Left lung (tissue), 10 donors: ENCODE results near the gene JPH3. TPM values are rescaled to one million over a fixed set of nuclear protein-coding genes. Genes with fewer than 3 reads are reported as not detected.

Experiments
- ATAC-seq: fragments of 200-7000 bp; cut with Tn5 transposase; one replicate; pipeline ENCODE4 v1.9.1; 2020; ENCODE audit warnings: moderate library complexity
- DNase-seq, 4 donors: peaks; one replicate each; pipeline ENCODE4 v3.0.0-alpha.2; 2013 to 2020
- H3K27ac ChIP-seq, 2 donors: fragments of 200-600 bp; sonication (generic) in 1 of 2; one replicate each; pipeline versions ENCODE4 v1.5.0 to v1.8.0; 2020 to 2021
- H3K27me3 ChIP-seq, 2 donors: fragments of 200-600 bp; sonication (generic) in 1 of 2; one replicate each; pipeline versions ENCODE4 v1.5.0 to v1.8.0; 2020 to 2021
- H3K36me3 ChIP-seq, 2 donors: fragments of 200-600 bp; sonication (generic) in 1 of 2; one replicate each; pipeline versions ENCODE4 v1.5.0 to v1.8.0; 2020 to 2021
- H3K4me1 ChIP-seq, 2 donors: fragments of 200-600 bp; one replicate each; pipeline ENCODE4 v1.8.0; 2021
- H3K4me3 ChIP-seq, 2 donors: fragments of 200-600 bp; sonication (generic) in 1 of 2; one replicate each; pipeline versions ENCODE4 v1.5.0 to v1.8.0; 2020 to 2021; ENCODE audit warnings: mild to moderate bottlenecking in 1 of 2
- H3K9me3 ChIP-seq, 2 donors: fragments of 200-600 bp; sonication (generic) in 1 of 2; one replicate each; pipeline versions ENCODE4 v1.5.0 to v1.8.0; 2020 to 2021
- intact Hi-C, 2 donors: fragments of 100-400 bp; cut with DNase I; formaldehyde crosslinking; loops; one replicate each; pipeline versions ENCODE4 v1.11.2 to v1.14.2; 2022
- polyA plus RNA-seq, 6 donors: library from polyadenylated mRNA; unstranded; fragments of 120-200 nt; gene quantifications; one replicate each; pipeline ENCODE4 v1.2.1, GENCODE V29; 2013; ENCODE audit not compliant: insufficient read length in 6 of 6
- total RNA-seq, 2 donors: library from RNA; stranded (reverse); fragmentation: NEBNext Ultra II Directional; extraction: Animal tissue kit (Norgen Biotek cat#: 25700); gene quantifications; one replicate each; pipeline ENCODE4 v1.2.1, GENCODE V29; 2021
- TF ChIP-seq, protein P1 (sequence below), 2 donors: fragments of 200-600 bp; sonication (generic) in 1 of 2; IDR thresholded peaks; one replicate each; pipeline versions ENCODE4 v1.5.0 to v1.8.0; 2021; ENCODE audit warnings: antibody characterized with exemption in 2 of 2
- donor health status: DM: no; HTN: yes; CAD: no.
- donor health status: DM: no; HTN: no; CAD: no.

JPH3 gene
- total and polyA plus RNA-seq, 8 donors = 0.06 to 2.5 (median 1.2) TPM; not detected in 1

DNA sequence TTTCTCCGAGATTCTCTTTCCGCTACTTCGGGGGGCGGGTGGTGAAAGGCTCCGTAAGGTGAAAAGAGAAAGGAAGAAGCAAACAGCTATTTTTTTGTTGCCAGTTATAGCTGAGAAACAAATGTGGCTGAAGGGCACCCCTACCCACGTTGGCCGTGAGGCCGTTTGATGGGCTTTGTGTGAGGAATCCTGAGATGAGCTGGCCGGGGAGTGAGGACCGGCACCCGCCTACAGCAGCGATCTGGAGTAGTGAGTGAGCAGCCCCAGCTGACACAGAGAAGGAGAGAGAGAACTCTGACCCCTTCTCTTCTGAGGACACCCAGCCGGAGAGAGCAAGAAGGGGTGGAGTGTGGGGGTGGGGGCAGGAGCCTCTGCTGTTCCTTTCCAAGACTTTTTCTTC lies 5.6 kb downstream of the JPH3 start:
- ATAC-seq = no peak
- Histone ChIP-seq H3K36me3 (no peaks in the 10 kb centered on the region), H3K27me3 (peaks cover 22 to 74% of the 10 kb centered on the region in 2 donors), H3K4me1 (peaks cover 0 to 6% of the 10 kb centered on the region in 2 donors), H3K27ac (no peak overlapping the region), H3K4me3 (no peak overlapping the region), H3K9me3 (no peaks in the 10 kb centered on the region)
- TF ChIP-seq, protein P1, sequence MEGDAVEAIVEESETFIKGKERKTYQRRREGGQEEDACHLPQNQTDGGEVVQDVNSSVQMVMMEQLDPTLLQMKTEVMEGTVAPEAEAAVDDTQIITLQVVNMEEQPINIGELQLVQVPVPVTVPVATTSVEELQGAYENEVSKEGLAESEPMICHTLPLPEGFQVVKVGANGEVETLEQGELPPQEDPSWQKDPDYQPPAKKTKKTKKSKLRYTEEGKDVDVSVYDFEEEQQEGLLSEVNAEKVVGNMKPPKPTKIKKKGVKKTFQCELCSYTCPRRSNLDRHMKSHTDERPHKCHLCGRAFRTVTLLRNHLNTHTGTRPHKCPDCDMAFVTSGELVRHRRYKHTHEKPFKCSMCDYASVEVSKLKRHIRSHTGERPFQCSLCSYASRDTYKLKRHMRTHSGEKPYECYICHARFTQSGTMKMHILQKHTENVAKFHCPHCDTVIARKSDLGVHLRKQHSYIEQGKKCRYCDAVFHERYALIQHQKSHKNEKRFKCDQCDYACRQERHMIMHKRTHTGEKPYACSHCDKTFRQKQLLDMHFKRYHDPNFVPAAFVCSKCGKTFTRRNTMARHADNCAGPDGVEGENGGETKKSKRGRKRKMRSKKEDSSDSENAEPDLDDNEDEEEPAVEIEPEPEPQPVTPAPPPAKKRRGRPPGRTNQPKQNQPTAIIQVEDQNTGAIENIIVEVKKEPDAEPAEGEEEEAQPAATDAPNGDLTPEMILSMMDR (IDR thresholded peaks at IDR 0.05) = no peak
- no peak for DNase-seq
- intact Hi-C loops = no loop called here

DNA sequence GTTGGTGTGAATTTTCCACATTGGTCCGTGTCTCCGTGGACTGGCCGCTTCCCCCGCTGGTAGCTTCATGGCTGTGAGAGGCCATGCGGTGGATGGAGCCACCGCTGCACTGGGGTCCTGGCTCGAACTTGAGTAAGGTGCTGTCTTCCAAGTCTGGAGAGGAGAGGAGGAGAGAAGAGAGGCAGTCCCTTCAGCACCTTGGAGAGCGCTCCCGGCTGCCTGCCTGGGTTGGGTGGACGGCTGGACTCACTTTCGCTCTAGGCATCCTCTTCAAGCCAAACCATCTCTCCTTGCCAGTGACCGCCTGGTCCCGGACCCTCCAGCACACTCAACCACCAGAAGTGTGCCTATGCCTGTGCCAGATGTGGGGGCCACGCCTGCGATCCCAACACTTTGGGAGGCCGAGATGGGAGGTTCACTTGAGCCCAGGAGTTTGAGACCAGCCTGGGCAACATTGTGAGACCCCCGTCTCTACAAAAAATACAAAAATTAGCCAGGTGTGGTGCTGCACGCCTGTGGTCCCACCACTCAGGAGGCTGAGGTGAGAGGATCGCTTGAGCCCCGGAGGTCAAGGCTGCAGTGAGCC lies 6.2 kb downstream of the JPH3 start:
- TF ChIP-seq, protein P1 (IDR thresholded peaks at IDR 0.05) = no peak
- H3K27me3 ChIP-seq = peaks cover 16 to 68% of the 10 kb centered on the region in 2 donors
- no peaks in the 10 kb centered on the region for H3K9me3 ChIP-seq
- no peak overlapping the region for H3K4me3 ChIP-seq
- no peaks in the 10 kb centered on the region for H3K4me1 ChIP-seq
- intact Hi-C loops = no loop called here
- ATAC-seq (peak; percentile 79), DNase-seq (peak in 3 of 4 donors; percentile 58 to 75 (median 60))
- no peaks in the 10 kb centered on the region for H3K36me3 ChIP-seq
- no peak overlapping the region for H3K27ac ChIP-seq

DNA sequence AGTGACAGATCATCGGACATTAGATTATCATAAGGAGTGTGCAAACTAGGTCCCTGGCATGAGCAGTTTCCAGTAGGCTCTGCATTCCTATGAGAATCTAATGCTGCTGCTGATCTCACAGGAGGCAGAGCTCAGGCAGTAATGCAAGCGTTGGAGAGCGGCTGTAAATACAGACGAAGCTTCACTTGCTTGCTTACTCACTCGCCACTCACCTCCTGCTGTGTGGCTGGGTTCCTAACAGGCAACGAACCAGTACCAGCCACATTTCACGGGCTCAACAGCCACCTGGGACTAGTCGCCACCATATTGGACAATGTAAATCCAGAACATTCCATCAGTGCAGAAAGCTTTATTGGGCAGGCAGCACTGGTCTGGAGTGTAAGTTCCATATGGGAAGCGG lies 7.7 kb downstream of the JPH3 start:
- H3K4me1 ChIP-seq = no peaks in the 10 kb centered on the region
- H3K4me3 ChIP-seq = no peak overlapping the region
- H3K27ac ChIP-seq = no peak overlapping the region
- intact Hi-C loops = no loop called here
- no peak for DNase-seq
- H3K27me3 ChIP-seq = peaks cover under 1 to 53% of the 10 kb centered on the region in 2 donors
- no peaks in the 10 kb centered on the region for H3K36me3 ChIP-seq
- no peak for ATAC-seq
- no peaks in the 10 kb centered on the region for H3K9me3 ChIP-seq
- TF ChIP-seq, protein P1 (IDR thresholded peaks at IDR 0.05) = no peak

DNA sequence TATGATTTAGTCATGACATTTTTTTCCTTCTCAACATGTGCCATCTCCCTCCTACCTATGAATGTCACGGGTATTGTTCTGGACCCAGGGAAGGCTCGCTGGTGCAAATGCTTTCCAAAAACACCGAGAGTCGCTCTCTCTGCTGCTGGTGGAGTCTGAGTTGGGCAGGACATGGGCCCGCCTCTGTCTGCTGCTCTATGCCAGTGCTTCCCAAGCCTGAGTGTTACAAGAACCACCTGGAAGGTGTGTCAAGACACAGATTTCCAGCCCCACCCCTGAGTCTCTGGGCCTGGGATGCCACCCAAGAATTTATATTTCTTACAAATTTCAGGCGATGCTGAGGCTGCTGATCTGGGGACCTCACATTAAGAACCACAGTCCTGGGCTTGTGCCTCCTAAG lies 9.1 kb downstream of the JPH3 start:
- no peaks in the 10 kb centered on the region for H3K36me3 ChIP-seq
- peaks cover 0 to 50% of the 10 kb centered on the region in 2 donors for H3K27me3 ChIP-seq
- DNase-seq (no peak), ATAC-seq (no peak)
- intact Hi-C loops = no loop called here
- no peaks in the 10 kb centered on the region for H3K4me1 ChIP-seq
- no peak overlapping the region for H3K4me3 ChIP-seq
- H3K9me3 ChIP-seq = no peaks in the 10 kb centered on the region
- TF ChIP-seq, protein P1 (IDR thresholded peaks at IDR 0.05) = no peak
- H3K27ac ChIP-seq = no peak overlapping the region

DNA sequence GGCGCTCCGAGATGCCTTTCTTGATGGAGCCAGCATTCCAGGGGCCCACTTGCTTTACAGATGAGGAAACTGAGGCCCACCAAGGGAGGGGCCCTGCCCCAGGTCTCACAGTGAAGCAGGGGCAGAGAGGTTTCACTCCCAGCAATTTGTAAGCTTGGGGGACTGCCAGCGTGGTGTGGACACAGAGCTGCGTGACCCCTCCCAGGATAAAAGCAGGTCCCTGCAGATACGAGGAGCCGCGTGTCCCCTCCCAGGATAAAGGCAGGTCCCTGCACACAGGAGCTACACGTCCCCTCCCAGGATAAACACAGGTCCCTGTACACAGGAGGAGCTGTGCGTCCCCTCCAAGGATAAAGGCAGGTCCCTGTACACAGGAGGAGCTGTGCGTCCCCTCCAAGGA lies 11.7 kb downstream of the JPH3 start:
- H3K4me1 ChIP-seq = no peaks in the 10 kb centered on the region
- no peaks in the 10 kb centered on the region for H3K36me3 ChIP-seq
- TF ChIP-seq, protein P1 (IDR thresholded peaks at IDR 0.05) = no peak
- no peak overlapping the region for H3K4me3 ChIP-seq
- intact Hi-C loops = no loop called here
- H3K27me3 ChIP-seq = peaks cover 0 to 49% of the 10 kb centered on the region in 2 donors
- H3K9me3 ChIP-seq = no peaks in the 10 kb centered on the region
- no peak for DNase-seq
- no peak overlapping the region for H3K27ac ChIP-seq
- ATAC-seq = no peak
